ENCODE data around the gene IL1RAPL1.

- no peak for TF ChIP-seq CTCF (IDR thresholded peaks at IDR 0.05)
- TF ChIP-seq POLR2AphosphoS5 (IDR thresholded peaks at IDR 0.05), result no peak
- TF ChIP-seq POLR2A (IDR thresholded peaks at IDR 0.05), result no peak
Measured at GRCh38 chrX:29641461-29641860, 1054.2 kb downstream of the IL1RAPL1 start.
